Heart left ventricle (tissue), 13 donors: Measurements from ENCODE around the gene TOX2.

Experiments
- CTCF ChIP-seq, 12 donors: fragments of 200-600 bp; sonication (generic) in 4 of 12; IDR thresholded peaks; one replicate each; pipeline versions ENCODE4 v1.5.0 to v1.8.0; 2018 to 2022; ENCODE audit warnings: antibody characterized with exemption in 12 of 12, mild to moderate bottlenecking in 5 of 12
- POLR2A ChIP-seq, 2 donors: fragments of 450-650 bp; IDR thresholded peaks; one replicate each; pipeline ENCODE4 v1.6.1; 2017; ENCODE audit warnings: antibody characterized with exemption in 2 of 2, mild to moderate bottlenecking in 2 of 2, moderate library complexity in 2 of 2
- donor health status: ischemic (EF 13 %, LVEDD 7.1; RV severe dilation, severe dysfunction).
- donor health status: DM: no; HTN: yes; CAD: no.
- donor health status: DM: no; HTN: no; CAD: no.
- donor health status: ischemic (EF 25% LVEDD 6.9; RV normal size, moderate dysfunction).
- donor health status: ischemic (EF 25% LVEDD 5.7; RV mildly dilated, moderate dysfunction).
- donor health status: ischemic (EF 35%, LVEDD 5.7; RV mildly dilated, moderate dysfunction).
- donor health status: nonischemic (EF 11% LVEDD 7.7; RV severe dilation, severe dysfunction).
- donor health status: DM: yes; HTN: yes; CAD: no.
- donor health status: PGD.
- donor health status: ischemic (EF 29% LVEDD 5.4; RV normal size, mild dysfunction).
- donor health status: nonischemic (EF 23%, LVEDD 6.1; RV moderate dilation, normal function).

GRCh38 chr20:44011251-44011940 is 96.7 kb downstream of the TOX2 start:
- no peak for TF ChIP-seq CTCF (IDR thresholded peaks at IDR 0.05)
- no peak for TF ChIP-seq POLR2A (IDR thresholded peaks at IDR 0.05)
